MM.1S (cell line): ENCODE data around the gene PTPRK.

ENCODE experiments used
- DNase-seq: peaks from one replicate; pipeline ENCODE4 v3.0.0-alpha.2; 2015
- H2AFZ ChIP-seq: fragments of 300-600 bp; sonication (generic); 2 replicates; pipeline ENCODE4 v1.6.0; 2016; ENCODE audit warnings: antibody characterized with exemption, low read length
- H3F3A ChIP-seq: fragments of 300-600 bp; sonication (generic); 2 replicates; pipeline ENCODE4 v1.6.1; 2016; ENCODE audit warnings: mild to moderate bottlenecking, antibody characterized with exemption, low read length, moderate library complexity, mixed read lengths; ENCODE audit not compliant: insufficient read depth
- H3K27ac ChIP-seq: fragments of 300-600 bp; sonication (generic); 2 replicates; pipeline ENCODE4 v1.5.1; 2016; ENCODE audit warnings: mild to moderate bottlenecking, low read length
- H3K27me3 ChIP-seq: fragments of 300-600 bp; sonication (generic); replicated peaks from 2 replicates; pipeline ENCODE4 v1.6.0; 2016; ENCODE audit warnings: low read length; ENCODE audit not compliant: insufficient read depth
- H3K36me3 ChIP-seq: fragments of 300-600 bp; sonication (generic); replicated peaks from 2 replicates; pipeline ENCODE4 v1.6.1; 2016; ENCODE audit warnings: mild to moderate bottlenecking, low read length, mixed read lengths; ENCODE audit not compliant: insufficient read depth
- H3K4me1 ChIP-seq: fragments of 300-600 bp; sonication (generic); 2 replicates; pipeline ENCODE4 v1.6.1; 2016; ENCODE audit warnings: low read length, mixed read lengths
- H3K4me2 ChIP-seq: fragments of 300-600 bp; sonication (generic); 2 replicates; pipeline ENCODE4 v1.6.0; 2016; ENCODE audit warnings: low read depth, low read length
- H3K4me3 ChIP-seq: fragments of 300-600 bp; sonication (generic); 2 replicates; pipeline ENCODE4 v1.5.1; 2016; ENCODE audit warnings: low read length, mixed read lengths
- H3K79me2 ChIP-seq: fragments of 300-600 bp; sonication (generic); 2 replicates; pipeline ENCODE4 v1.6.1; 2016; ENCODE audit warnings: mixed run types, low read length, mixed read lengths
- H3K9ac ChIP-seq: fragments of 300-600 bp; sonication (generic); 2 replicates; pipeline ENCODE4 v1.6.1; 2016; ENCODE audit warnings: low read length, mixed read lengths
- H3K9me2 ChIP-seq: fragments of 300-600 bp; sonication (generic); replicated peaks from 2 replicates; pipeline ENCODE4 v1.6.1; 2016; ENCODE audit warnings: mild to moderate bottlenecking, low read length, mixed read lengths; ENCODE audit not compliant: insufficient read depth
- H3K9me3 ChIP-seq: fragments of 300-600 bp; sonication (generic); replicated peaks from 2 replicates; pipeline ENCODE4 v1.6.1; 2016; ENCODE audit warnings: mild to moderate bottlenecking, low read length, mixed read lengths; ENCODE audit not compliant: insufficient read depth
- H4K20me1 ChIP-seq: fragments of 300-600 bp; sonication (generic); 2 replicates; pipeline ENCODE4 v1.6.1; 2016; ENCODE audit warnings: mild to moderate bottlenecking, low read length, moderate library complexity, mixed read lengths; ENCODE audit not compliant: insufficient read depth
- EZH2 ChIP-seq: fragments of 300-600 bp; sonication (generic); optimal IDR thresholded peaks from 2 replicates; pipeline ENCODE3; 2017; ENCODE audit warnings: low read depth, mild to moderate bottlenecking, antibody characterized with exemption, low read length, mixed read lengths
- EZH2phosphoT487 ChIP-seq: fragments of 300-600 bp; sonication (generic); IDR thresholded peaks from 2 replicates; pipeline ENCODE4 v1.6.1; 2018; ENCODE audit warnings: antibody characterized with exemption, low read length
- TF ChIP-seq, protein P1 (sequence below): fragments of 300-600 bp; sonication (generic); IDR thresholded peaks from 2 replicates; pipeline ENCODE4 v1.5.1; 2016; ENCODE audit warnings: antibody characterized with exemption, low read length, mixed read lengths

PTPRK gene

DNA sequence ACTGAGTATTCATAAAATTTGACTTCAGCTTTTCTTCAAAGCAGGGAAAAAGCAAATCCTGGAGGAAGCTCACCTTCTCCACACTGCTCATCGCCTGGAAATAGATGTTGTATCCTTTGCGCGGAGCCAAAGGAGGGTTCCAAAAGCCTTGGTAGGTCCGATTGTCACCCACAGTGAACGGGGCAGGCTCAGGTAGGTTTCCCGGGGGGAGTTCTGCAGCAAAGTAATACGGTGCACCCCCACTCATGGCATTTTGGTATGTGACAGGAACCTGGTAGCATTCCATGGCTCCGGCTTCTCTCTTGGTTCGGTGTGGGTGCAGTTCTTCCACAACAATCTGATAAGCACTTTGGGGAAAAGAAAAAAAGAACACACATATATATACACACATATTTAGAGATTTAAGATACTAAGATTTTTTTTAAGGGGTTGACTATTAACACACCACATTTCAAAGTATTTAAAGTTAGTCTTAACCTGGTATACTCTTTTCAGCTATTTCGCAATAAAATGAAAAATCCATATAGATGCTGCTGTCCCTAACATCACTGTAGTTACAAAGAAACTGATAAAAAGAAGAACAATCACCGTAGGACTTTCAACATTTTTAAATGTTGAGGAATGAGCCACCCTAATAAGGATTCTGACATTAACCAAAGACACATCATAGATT, 452.8 kb downstream of the PTPRK start:
- Histone ChIP-seq H3K27me3 (no peaks in the 10 kb centered on the region), H3K36me3 (no peaks in the 10 kb centered on the region), H4K20me1 (no peaks in the 10 kb centered on the region), H3K9me2 (no peaks in the 10 kb centered on the region), H3K4me3 (no peak overlapping the region), H2AFZ (no peak overlapping the region), H3F3A (peaks cover 23% of the 10 kb centered on the region), H3K9me3 (no peaks in the 10 kb centered on the region), H3K79me2 (no peaks in the 10 kb centered on the region), H3K4me2 (no peak overlapping the region), H3K27ac (no peak overlapping the region), H3K9ac (no peak overlapping the region), H3K4me1 (peaks cover 26% of the 10 kb centered on the region)
- TF ChIP-seq, protein P1, sequence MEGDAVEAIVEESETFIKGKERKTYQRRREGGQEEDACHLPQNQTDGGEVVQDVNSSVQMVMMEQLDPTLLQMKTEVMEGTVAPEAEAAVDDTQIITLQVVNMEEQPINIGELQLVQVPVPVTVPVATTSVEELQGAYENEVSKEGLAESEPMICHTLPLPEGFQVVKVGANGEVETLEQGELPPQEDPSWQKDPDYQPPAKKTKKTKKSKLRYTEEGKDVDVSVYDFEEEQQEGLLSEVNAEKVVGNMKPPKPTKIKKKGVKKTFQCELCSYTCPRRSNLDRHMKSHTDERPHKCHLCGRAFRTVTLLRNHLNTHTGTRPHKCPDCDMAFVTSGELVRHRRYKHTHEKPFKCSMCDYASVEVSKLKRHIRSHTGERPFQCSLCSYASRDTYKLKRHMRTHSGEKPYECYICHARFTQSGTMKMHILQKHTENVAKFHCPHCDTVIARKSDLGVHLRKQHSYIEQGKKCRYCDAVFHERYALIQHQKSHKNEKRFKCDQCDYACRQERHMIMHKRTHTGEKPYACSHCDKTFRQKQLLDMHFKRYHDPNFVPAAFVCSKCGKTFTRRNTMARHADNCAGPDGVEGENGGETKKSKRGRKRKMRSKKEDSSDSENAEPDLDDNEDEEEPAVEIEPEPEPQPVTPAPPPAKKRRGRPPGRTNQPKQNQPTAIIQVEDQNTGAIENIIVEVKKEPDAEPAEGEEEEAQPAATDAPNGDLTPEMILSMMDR = no peak
- no peak for TF ChIP-seq EZH2
- TF ChIP-seq EZH2phosphoT487 = no peak
- DNase-seq = no peak

DNA sequence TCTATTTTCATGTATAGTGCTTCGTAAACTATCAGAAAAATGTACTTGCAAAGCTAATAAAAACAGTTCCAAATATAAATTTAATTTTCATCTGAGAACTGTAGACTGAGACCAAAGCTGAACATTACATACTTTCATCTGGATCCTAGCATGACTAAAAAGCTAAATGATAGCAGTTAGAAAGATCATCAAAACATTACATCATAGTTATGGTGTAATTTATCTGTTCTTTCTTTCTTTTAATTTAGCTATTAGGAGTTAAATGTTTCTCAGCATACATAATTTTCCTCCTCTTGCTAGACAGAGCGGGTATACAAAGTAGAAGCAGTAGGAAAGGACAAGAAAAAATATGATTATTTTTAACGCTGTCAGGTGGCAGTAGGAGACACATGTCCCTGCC, 455.3 kb downstream of the PTPRK start:
- no peak overlapping the region for H3K27ac ChIP-seq
- H3K4me3 ChIP-seq = no peak overlapping the region
- H3K4me2 ChIP-seq = no peak overlapping the region
- no peak for TF ChIP-seq EZH2phosphoT487
- TF ChIP-seq EZH2 = no peak
- H3K9me2 ChIP-seq = no peaks in the 10 kb centered on the region
- H3K27me3 ChIP-seq = no peaks in the 10 kb centered on the region
- DNase-seq = no peak
- H3F3A ChIP-seq = peaks cover 5% of the 10 kb centered on the region; the same call in 1 of the 2 replicates
- H4K20me1 ChIP-seq = no peaks in the 10 kb centered on the region
- H3K79me2 ChIP-seq = no peaks in the 10 kb centered on the region
- no peak overlapping the region for H3K9ac ChIP-seq
- no peaks in the 10 kb centered on the region for H3K9me3 ChIP-seq
- H3K36me3 ChIP-seq = no peaks in the 10 kb centered on the region
- H2AFZ ChIP-seq = no peak overlapping the region
- H3K4me1 ChIP-seq = peaks cover 15% of the 10 kb centered on the region; the same call in 1 of the 2 replicates

DNA sequence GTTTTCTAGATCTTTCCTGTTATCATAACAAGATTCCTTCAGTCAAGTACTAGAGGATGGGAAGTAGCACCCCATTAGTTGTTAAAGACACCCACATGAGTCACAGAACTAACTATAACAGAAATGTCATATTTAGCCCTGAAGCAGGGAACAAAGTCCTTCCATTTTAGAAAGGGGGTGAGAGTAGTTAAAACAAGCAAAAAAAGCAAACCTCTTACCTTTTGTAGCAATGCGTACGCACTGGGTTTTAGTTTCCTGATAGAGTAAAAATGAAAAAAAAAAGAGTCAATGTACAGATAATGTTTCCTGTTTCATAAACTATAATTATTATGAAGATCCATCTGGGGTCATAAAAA, 455.9 kb downstream of the PTPRK start:
- no peak overlapping the region for H3K4me3 ChIP-seq
- no peaks in the 10 kb centered on the region for H4K20me1 ChIP-seq
- H3F3A ChIP-seq = no peaks in the 10 kb centered on the region
- no peak overlapping the region for H3K27ac ChIP-seq
- H3K9ac ChIP-seq = no peak overlapping the region
- no peak overlapping the region for H3K4me2 ChIP-seq
- no peaks in the 10 kb centered on the region for H3K79me2 ChIP-seq
- no peak overlapping the region for H2AFZ ChIP-seq
- DNase-seq = no peak
- TF ChIP-seq, protein P1 = no peak
- TF ChIP-seq EZH2phosphoT487 = no peak
- no peak for TF ChIP-seq EZH2
- no peaks in the 10 kb centered on the region for H3K36me3 ChIP-seq
- H3K4me1 ChIP-seq = peaks cover 12% of the 10 kb centered on the region; the same call in 1 of the 2 replicates
- H3K9me2 ChIP-seq = no peaks in the 10 kb centered on the region
- H3K9me3 ChIP-seq = no peaks in the 10 kb centered on the region
- H3K27me3 ChIP-seq = no peaks in the 10 kb centered on the region
